Body of pancreas (tissue), 4 donors: ENCODE results near the gene CLSTN2. TPM values are rescaled to one million over a fixed set of nuclear protein-coding genes. Genes with fewer than 3 reads are reported as not detected.

ENCODE experiments used
- ATAC-seq: fragments of 150-250 bp; one replicate; pipeline ENCODE4 v1.9.1; 2016
- DNase-seq, 4 donors: peaks; one replicate each; pipeline ENCODE4 v3.0.0-alpha.2; 2019
- H3K27ac ChIP-seq, 4 donors: fragments of 200-600 bp; sonication (generic); 1 replicate in 3 of 4; 2 replicates in 1 of 4; pipeline versions ENCODE4 v1.5.1 to v1.6.1; 2016 to 2019; ENCODE audit warnings: mild to moderate bottlenecking in 1 of 4, mixed read lengths in 1 of 4, moderate library complexity in 1 of 4
- H3K27me3 ChIP-seq, 2 donors: fragments of 200-600 bp; sonication (generic); one replicate each; pipeline ENCODE4 v1.6.0; 2016; ENCODE audit warnings: mild to moderate bottlenecking in 1 of 2
- H3K36me3 ChIP-seq, 2 donors: fragments of 200-600 bp; sonication (generic); replicated peaks in 1 of 2; 2 replicates each; pipeline ENCODE4 v1.5.1; 2016; ENCODE audit warnings: low read depth in 2 of 2; ENCODE audit not compliant: insufficient read depth in 1 of 2
- H3K4me1 ChIP-seq: fragments of 200-600 bp; sonication (generic); one replicate; pipeline ENCODE4 v1.6.0; 2016
- H3K4me3 ChIP-seq, 2 donors: fragments of 200-600 bp; sonication (generic); 1 replicate in 1 of 2; 2 replicates in 1 of 2; pipeline ENCODE4 v1.5.1; 2016 to 2019
- H3K9me3 ChIP-seq, 3 donors: fragments of 200-600 bp; sonication (generic); 1 replicate in 2 of 3; 2 replicates in 1 of 3; pipeline ENCODE4 v1.5.1; 2016
- POLR2A ChIP-seq, 3 donors: fragments of 450-650 bp; IDR thresholded peaks; one replicate each; pipeline ENCODE4 v1.6.1; 2016; ENCODE audit warnings: antibody characterized with exemption in 3 of 3, mild to moderate bottlenecking in 2 of 3
- WGBS, 2 donors: methylation state at CpG; one replicate each; pipeline ENCODE4 v1.1.5; 2017; 5-methylcytosine and 5-hydroxymethylcytosine counted together
- intact Hi-C: fragments of 100-400 bp; cut with DNase I; formaldehyde crosslinking; loops from one replicate; pipeline ENCODE4 v1.15.1; 2023
- total RNA-seq, 2 donors: library from RNA; depleted of rRNA; stranded (reverse); fragments of >200 nt; gene quantifications; one replicate each; pipeline ENCODE4 v1.1.0, GENCODE V29; 2016
- TF ChIP-seq, protein P1 (sequence below), 7 experiments: fragments of 450-650 bp in 4 of 7; fragments of 200-600 bp in 3 of 7; sonication (generic) in 3 of 7; IDR thresholded peaks; one replicate each; pipeline ENCODE4 v1.5.1; 2016 to 2019; ENCODE audit warnings: antibody characterized with exemption in 7 of 7

The CLSTN2 gene
- total RNA-seq, 2 donors from 2014 or later, result 14.5 to 14.8 TPM

DNA sequence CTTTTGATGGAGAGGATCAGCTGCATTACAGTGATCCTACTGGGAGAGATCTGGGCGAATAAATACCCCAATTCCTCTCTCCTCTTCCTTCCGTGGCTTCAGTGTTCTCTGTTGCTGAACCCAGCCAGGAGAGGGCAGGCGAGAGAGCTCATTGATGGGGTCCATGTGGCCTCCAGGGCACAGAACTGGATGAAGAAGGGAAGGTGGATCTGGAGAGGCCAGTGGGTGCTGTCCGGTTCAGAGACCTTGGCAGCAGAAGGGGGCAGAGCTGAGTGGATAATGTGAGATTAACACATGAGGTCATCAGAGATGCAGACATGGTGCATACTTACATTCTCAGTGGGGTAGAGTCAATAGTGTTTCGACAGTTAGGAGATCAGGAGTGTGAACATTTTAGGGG is 193.6 kb downstream of the CLSTN2 start:
- Histone ChIP-seq H3K4me3 (no peak overlapping the region), H3K4me1 (no peaks in the 10 kb centered on the region), H3K36me3 (no peaks in the 10 kb centered on the region), H3K9me3 (no peaks in the 10 kb centered on the region), H3K27ac (no peak overlapping the region), H3K27me3 (no peaks in the 10 kb centered on the region)
- WGBS, 2 donors, result 40 to 47% methylated on average over 5 of the region's 5 CpGs
- TF ChIP-seq, protein P1, sequence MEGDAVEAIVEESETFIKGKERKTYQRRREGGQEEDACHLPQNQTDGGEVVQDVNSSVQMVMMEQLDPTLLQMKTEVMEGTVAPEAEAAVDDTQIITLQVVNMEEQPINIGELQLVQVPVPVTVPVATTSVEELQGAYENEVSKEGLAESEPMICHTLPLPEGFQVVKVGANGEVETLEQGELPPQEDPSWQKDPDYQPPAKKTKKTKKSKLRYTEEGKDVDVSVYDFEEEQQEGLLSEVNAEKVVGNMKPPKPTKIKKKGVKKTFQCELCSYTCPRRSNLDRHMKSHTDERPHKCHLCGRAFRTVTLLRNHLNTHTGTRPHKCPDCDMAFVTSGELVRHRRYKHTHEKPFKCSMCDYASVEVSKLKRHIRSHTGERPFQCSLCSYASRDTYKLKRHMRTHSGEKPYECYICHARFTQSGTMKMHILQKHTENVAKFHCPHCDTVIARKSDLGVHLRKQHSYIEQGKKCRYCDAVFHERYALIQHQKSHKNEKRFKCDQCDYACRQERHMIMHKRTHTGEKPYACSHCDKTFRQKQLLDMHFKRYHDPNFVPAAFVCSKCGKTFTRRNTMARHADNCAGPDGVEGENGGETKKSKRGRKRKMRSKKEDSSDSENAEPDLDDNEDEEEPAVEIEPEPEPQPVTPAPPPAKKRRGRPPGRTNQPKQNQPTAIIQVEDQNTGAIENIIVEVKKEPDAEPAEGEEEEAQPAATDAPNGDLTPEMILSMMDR (IDR thresholded peaks at IDR 0.05), result peak; percentile 24 to 66 (median 57)
- no peak for TF ChIP-seq POLR2A (IDR thresholded peaks at IDR 0.05)
- peak; percentile 72 for ATAC-seq
- DNase-seq, result peak; percentile 55 to 70 (median 60)
- intact Hi-C loops, result no loop called here

DNA sequence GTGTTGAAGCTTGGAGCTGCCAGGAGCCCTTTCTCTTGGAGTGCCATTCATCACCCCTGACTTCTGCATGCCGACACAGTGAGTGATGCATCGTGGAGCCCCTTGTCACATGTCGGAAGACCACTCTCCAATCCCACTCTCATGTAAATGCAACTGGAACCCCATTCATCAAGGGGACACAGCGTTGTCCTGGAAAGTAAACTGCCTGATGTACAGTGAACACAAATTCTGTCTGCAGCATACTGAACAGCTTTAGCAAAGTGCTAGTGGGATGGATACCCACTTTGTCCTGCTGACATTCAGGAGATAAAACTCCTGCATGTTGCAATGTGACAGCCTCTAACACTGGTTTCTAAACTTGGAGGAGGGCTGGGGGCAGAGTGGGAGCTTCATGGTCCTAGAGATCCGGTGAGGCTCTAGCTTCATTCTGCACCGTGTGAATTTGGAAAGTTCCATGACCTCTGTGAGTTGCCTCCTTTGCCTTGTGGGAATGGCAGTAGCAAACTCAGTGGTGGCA is 194.8 kb downstream of the CLSTN2 start:
- ATAC-seq, result no peak
- Histone ChIP-seq H3K9me3 (no peaks in the 10 kb centered on the region), H3K4me3 (no peak overlapping the region), H3K27me3 (no peaks in the 10 kb centered on the region), H3K36me3 (no peaks in the 10 kb centered on the region), H3K27ac (no peak overlapping the region), H3K4me1 (no peaks in the 10 kb centered on the region)
- no peak for DNase-seq
- TF ChIP-seq, protein P1 (IDR thresholded peaks at IDR 0.05), result no peak
- TF ChIP-seq POLR2A (IDR thresholded peaks at IDR 0.05), result no peak
- intact Hi-C loops, result no loop called here
- 73 to 77% methylated on average over 4 to 6 of the region's 6 CpGs for WGBS, 2 donors

DNA sequence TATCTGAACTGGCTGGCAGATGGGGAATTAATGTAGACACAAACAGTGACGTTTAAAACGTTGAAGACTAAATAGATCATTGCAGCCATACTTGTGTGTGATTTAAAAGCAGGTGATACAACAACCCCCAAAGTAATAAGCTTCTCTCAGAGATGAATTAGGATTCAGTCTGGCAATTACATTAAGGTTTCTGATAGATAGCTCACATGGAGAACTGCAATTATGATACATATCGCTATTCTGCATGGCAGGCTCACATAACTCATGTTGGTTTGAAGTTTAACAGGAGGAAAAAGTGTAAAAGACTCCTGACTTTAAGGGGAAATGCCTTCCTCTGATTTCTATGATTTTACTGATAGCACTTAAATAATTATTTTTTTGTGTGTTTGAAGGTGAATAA is 196.9 kb downstream of the CLSTN2 start:
- Histone ChIP-seq H3K9me3 (no peaks in the 10 kb centered on the region), H3K27me3 (no peaks in the 10 kb centered on the region), H3K4me3 (no peak overlapping the region), H3K27ac (no peak overlapping the region), H3K4me1 (no peaks in the 10 kb centered on the region), H3K36me3 (no peaks in the 10 kb centered on the region)
- TF ChIP-seq POLR2A (IDR thresholded peaks at IDR 0.05), result no peak
- TF ChIP-seq, protein P1 (IDR thresholded peaks at IDR 0.05), result no peak
- no peak for ATAC-seq
- no peak for DNase-seq
- WGBS, 2 donors, result 47% methylated on average over 3 of the region's 3 CpGs
- intact Hi-C loops, result no loop called here

DNA sequence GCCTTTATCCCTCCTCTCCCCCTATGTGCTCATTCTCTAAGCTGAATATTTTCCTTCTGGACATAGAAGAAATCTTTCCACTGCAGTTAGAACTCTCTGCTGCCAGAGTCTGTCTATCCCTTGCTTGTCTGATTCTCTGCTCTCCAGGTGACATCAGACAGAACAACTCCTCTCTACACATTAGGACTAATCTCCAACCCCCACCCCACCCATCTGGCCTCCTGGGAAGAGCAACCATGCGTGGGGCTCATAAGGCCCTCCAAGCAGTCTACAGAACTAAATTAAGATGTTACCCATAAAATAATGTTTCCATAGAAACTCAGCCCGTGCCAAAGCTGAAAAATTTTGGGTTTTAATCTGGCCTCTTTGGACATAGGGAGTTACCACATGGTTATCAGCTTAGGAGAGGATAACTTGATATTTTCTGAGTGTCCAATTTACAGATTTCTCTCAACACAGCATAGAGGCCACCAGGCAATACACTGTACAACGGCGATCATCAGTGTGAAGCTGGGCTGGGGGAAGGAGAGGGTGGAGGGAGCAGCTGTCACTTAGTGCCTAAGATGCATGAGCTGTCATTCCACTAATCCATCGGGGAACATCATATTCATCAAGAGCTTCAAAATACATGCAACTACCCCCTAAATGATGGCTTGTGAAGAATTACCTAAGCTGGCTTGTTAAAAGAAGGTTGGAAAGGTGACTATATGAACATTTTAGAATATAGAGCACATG is 199.4 kb downstream of the CLSTN2 start:
- Histone ChIP-seq H3K27ac (no peak overlapping the region), H3K4me3 (no peak overlapping the region), H3K4me1 (no peaks in the 10 kb centered on the region), H3K9me3 (no peaks in the 10 kb centered on the region), H3K36me3 (no peaks in the 10 kb centered on the region), H3K27me3 (no peaks in the 10 kb centered on the region)
- DNase-seq (no peak), ATAC-seq (no peak)
- 72 to 81% methylated on average over 5 of the region's 5 CpGs for WGBS, 2 donors
- TF ChIP-seq POLR2A (IDR thresholded peaks at IDR 0.05), result no peak
- TF ChIP-seq, protein P1 (IDR thresholded peaks at IDR 0.05), result no peak
- intact Hi-C loops, result no loop called here

DNA sequence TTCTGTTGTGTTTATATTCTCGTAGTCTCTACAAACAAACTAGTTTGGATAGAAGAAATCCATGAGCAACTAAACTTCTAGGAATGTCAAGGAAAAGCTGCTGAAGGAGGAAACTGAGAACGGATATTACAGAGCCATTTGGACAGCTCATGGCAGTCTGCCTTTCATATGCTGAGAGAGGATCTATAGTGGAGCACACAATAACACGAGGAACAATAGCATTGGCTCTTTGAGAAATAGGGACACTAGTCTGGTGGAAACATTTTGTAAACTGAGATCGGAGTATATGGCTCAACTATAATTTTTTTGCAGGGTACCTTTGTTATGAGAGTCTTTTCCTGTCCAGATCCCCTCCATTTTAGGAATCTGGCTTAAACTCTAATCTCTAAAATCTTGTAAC is 200.5 kb downstream of the CLSTN2 start:
- intact Hi-C loops, result no loop called here
- no peak overlapping the region for H3K4me3 ChIP-seq
- no peaks in the 10 kb centered on the region for H3K4me1 ChIP-seq
- 59 to 60% methylated on average over 4 of the region's 4 CpGs for WGBS, 2 donors
- ATAC-seq (no peak), DNase-seq (no peak)
- TF ChIP-seq, protein P1 (IDR thresholded peaks at IDR 0.05), result no peak
- no peak for TF ChIP-seq POLR2A (IDR thresholded peaks at IDR 0.05)
- no peaks in the 10 kb centered on the region for H3K27me3 ChIP-seq
- no peak overlapping the region for H3K27ac ChIP-seq
- H3K9me3 ChIP-seq, result no peaks in the 10 kb centered on the region
- no peaks in the 10 kb centered on the region for H3K36me3 ChIP-seq
